Measurements from ENCODE around the gene TENT4B. TPM values are rescaled to one million over a fixed set of nuclear protein-coding genes. Genes with fewer than 3 reads are reported as not detected.

Gene TENT4B
- total RNA-seq, 1 experiment from 2014 or later = 16.9 TPM

DNA sequence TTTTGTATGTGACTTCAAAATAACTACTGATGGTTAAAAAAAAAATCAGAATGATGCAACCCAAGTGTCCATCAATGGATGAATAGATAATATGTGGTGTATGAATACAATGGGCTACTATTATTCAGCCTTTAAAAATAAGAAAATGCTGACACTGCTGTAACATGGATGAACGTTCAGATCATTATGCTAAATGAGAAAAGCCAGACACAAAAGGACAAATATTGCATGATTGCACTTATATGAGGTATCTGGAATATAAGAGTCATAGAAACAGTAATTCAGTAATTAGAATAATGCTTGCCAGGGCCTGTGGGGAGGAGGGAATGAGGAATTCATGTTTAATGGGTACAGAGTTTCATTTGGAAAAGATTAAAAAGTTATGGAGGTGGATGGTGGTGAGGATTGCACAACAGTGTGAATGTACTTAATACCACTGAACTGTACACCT is 25.4 kb downstream of the TENT4B start:
- ChIA-PET CTCF (no interaction called here), RAD21 (ENCODE audit: low non-redundant PET in 1 of 2, low total read pairs in 2 of 2, uncharacterized antibody in 2 of 2, unreplicated experiment in 2 of 2) (no interaction called here), POLR2A (no interaction called here)
- ATAC-seq = no peak
- Histone ChIP-seq H3K4me2 (ENCODE audit: low read length) (no peak overlapping the region), H3K4me1 (ENCODE audit: control insufficient read depth in 1 of 2, insufficient read depth in 2 of 2, low read length in 2 of 2) (no peaks in the 10 kb centered on the region), H4K20me1 (ENCODE audit: insufficient read depth) (0 out of 2 replicates have a peak, but pooled peaks cover 9% of the 10 kb centered on the region), H2AFZ (ENCODE audit: low read depth, low read length, poor library complexity, severe bottlenecking) (no peak overlapping the region), H3K9ac (ENCODE audit: low read length) (no peak overlapping the region), H3K4me3 (replicated peaks in 1 of 2; ENCODE audit: low read depth in 1 of 2, low read length in 2 of 2) (no peak overlapping the region), H3K27ac (ENCODE audit: low read depth, low read length) (no peak overlapping the region), H3K9me2 (ENCODE audit: insufficient read depth) (no peaks in the 10 kb centered on the region), H3K9me3 (ENCODE audit: control insufficient read depth in 1 of 2, insufficient read depth in 1 of 2, low read depth in 1 of 2, low read length in 2 of 2) (no peaks in the 10 kb centered on the region), H3K36me3 (ENCODE audit: control insufficient read depth in 1 of 2, insufficient read depth in 2 of 2, low read length in 2 of 2) (no peaks in the 10 kb centered on the region), H3K79me2 (ENCODE audit: insufficient read depth, low read length) (peaks cover 73% of the 10 kb centered on the region), H3K27me3 (ENCODE audit: insufficient read depth, low read length) (no peaks in the 10 kb centered on the region)
- intact Hi-C loops (cut with micrococcal nuclease) = no loop called here
- TF ChIP-seq CBX3 (IDR thresholded peaks at IDR 0.05; ENCODE audit: low read depth) = no peak
- TF ChIP-seq RAD21 (IDR thresholded peaks at IDR 0.05; ENCODE audit: low read depth) = no peak
- TF ChIP-seq ZNF274 (IDR thresholded peaks at IDR 0.05; ENCODE audit: low read depth, low read length) = no peak
- TF ChIP-seq ATF3 (IDR thresholded peaks at IDR 0.05) = no peak
- TF ChIP-seq EZH2 (IDR thresholded peaks at IDR 0.05) = no peak
- TF ChIP-seq POLR2A (IDR thresholded peaks at IDR 0.05; ENCODE audit: borderline replicate concordance, extremely low read depth, insufficient read depth, insufficient read length) = no peak
- BruUV-seq (replicated peaks) = no TSS peak
- DNase-seq (ENCODE audit: low read depth, low spot score) = no peak

DNA sequence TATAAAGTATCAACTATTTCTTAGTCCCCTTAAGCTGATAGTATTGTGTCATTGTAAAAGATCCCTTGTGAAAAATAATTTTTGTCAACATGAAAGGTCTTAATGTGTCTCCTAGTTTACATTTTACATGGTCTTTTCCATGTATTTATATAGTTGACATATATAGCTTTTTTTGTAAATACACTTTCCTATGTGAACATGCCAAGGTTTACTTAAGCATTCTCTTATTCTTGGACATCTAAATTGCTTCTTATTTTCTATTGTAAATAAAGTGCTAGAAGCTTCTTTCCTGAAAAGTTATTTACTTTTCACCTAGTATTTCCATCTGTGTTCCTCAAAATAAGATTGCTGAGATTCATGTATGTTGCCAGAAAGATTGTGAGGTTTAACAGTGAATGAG is 29.3 kb downstream of the TENT4B start:
- Histone ChIP-seq H3K4me3 (replicated peaks in 1 of 2; ENCODE audit: low read depth in 1 of 2, low read length in 2 of 2) (no peak overlapping the region), H3K4me1 (ENCODE audit: control insufficient read depth in 1 of 2, insufficient read depth in 2 of 2, low read length in 2 of 2) (no peaks in the 10 kb centered on the region), H3K9ac (ENCODE audit: low read length) (no peak overlapping the region), H3K36me3 (ENCODE audit: control insufficient read depth in 1 of 2, insufficient read depth in 2 of 2, low read length in 2 of 2) (no peaks in the 10 kb centered on the region), H2AFZ (ENCODE audit: low read depth, low read length, poor library complexity, severe bottlenecking) (no peak overlapping the region), H3K4me2 (ENCODE audit: low read length) (no peak overlapping the region), H3K27ac (ENCODE audit: low read depth, low read length) (no peak overlapping the region), H4K20me1 (ENCODE audit: insufficient read depth) (0 out of 2 replicates have a peak, but pooled peaks cover 9% of the 10 kb centered on the region), H3K79me2 (ENCODE audit: insufficient read depth, low read length) (peaks cover 62% of the 10 kb centered on the region), H3K27me3 (ENCODE audit: insufficient read depth, low read length) (no peaks in the 10 kb centered on the region), H3K9me3 (ENCODE audit: control insufficient read depth in 1 of 2, insufficient read depth in 1 of 2, low read depth in 1 of 2, low read length in 2 of 2) (no peaks in the 10 kb centered on the region), H3K9me2 (ENCODE audit: insufficient read depth) (no peaks in the 10 kb centered on the region)
- ChIA-PET RAD21 (ENCODE audit: low non-redundant PET in 1 of 2, low total read pairs in 2 of 2, uncharacterized antibody in 2 of 2, unreplicated experiment in 2 of 2) (no interaction called here), POLR2A (no interaction called here), CTCF (interaction anchor here (1.0 to 1.3 kb wide), 2 partner anchors 14 to 28 kb away, joined by 3 read pairs; no protein-coding TSS in a partner anchor)
- no peak for ATAC-seq
- no peak for DNase-seq (ENCODE audit: low read depth, low spot score)
- intact Hi-C loops (cut with micrococcal nuclease) = no loop called here
- no peak for TF ChIP-seq TCF7L2 (IDR thresholded peaks at IDR 0.05; ENCODE audit: borderline replicate concordance, extremely low read depth, insufficient read depth, insufficient read length)
- no TSS peak for BruUV-seq (replicated peaks)

All from HCT116 (cell line).